Limb (tissue), 2 donors: ENCODE results near the gene MIDN.

Experiments
- DNase-seq, 2 donors: peaks; one replicate each; pipeline ENCODE4 v3.0.0-alpha.2; 2016; ENCODE audit errors: extremely low spot score in 2 of 2

Gene MIDN

GRCh38 chr19:1232652-1233072, 15.7 kb upstream of the MIDN start:
- no peak for DNase-seq

GRCh38 chr19:1233115-1233667, 15.2 kb upstream of the MIDN start:
- no peak for DNase-seq

GRCh38 chr19:1234051-1234954, 14.1 kb upstream of the MIDN start:
- DNase-seq, result no peak

GRCh38 chr19:1234955-1235380, 13.4 kb upstream of the MIDN start:
- DNase-seq, result no peak

GRCh38 chr19:1235625-1236538, 12.5 kb upstream of the MIDN start:
- DNase-seq, result no peak

- no peak for DNase-seq
Measured at GRCh38 chr19:1236576-1236975, 11.8 kb upstream of the MIDN start.

- DNase-seq, result no peak
Measured at GRCh38 chr19:1237027-1237659, 11.2 kb upstream of the MIDN start.

- DNase-seq, result peak in 1 of 2 donors; percentile 77
Measured at GRCh38 chr19:1237754-1238368, 10.5 kb upstream of the MIDN start, which contains the start of gene CBARP. Gene CBARP (minus strand): TSS chr19:1238005. CDS start chr19:1236100, 1,905 bp downstream.

GRCh38 chr19:1238369-1239303, 9.7 kb upstream of the MIDN start:
- no peak for DNase-seq

GRCh38 chr19:1239420-1239795, 9.0 kb upstream of the MIDN start:
- no peak for DNase-seq

- DNase-seq, result peak; percentile 92 to 97
Measured at GRCh38 chr19:1239796-1240737, 8.3 kb upstream of the MIDN start.

GRCh38 chr19:1240925-1241324, 7.5 kb upstream of the MIDN start:
- DNase-seq, result no peak

- DNase-seq, result peak; percentile 92 to 96
Measured at GRCh38 chr19:1241417-1242095, 6.8 kb upstream of the MIDN start, which contains the start of gene ATP5F1D. Gene ATP5F1D (plus strand): TSS chr19:1241751. CDS start chr19:1241851, 100 bp downstream.

- peak; percentile 78 to 87 for DNase-seq
Measured at GRCh38 chr19:1243768-1244692, 4.4 kb upstream of the MIDN start.

GRCh38 chr19:1244693-1245451, 3.5 kb upstream of the MIDN start:
- DNase-seq, result peak in 1 of 2 donors; percentile 58
